ENCODE data around the gene NKIRAS2.

Gene NKIRAS2

DNA sequence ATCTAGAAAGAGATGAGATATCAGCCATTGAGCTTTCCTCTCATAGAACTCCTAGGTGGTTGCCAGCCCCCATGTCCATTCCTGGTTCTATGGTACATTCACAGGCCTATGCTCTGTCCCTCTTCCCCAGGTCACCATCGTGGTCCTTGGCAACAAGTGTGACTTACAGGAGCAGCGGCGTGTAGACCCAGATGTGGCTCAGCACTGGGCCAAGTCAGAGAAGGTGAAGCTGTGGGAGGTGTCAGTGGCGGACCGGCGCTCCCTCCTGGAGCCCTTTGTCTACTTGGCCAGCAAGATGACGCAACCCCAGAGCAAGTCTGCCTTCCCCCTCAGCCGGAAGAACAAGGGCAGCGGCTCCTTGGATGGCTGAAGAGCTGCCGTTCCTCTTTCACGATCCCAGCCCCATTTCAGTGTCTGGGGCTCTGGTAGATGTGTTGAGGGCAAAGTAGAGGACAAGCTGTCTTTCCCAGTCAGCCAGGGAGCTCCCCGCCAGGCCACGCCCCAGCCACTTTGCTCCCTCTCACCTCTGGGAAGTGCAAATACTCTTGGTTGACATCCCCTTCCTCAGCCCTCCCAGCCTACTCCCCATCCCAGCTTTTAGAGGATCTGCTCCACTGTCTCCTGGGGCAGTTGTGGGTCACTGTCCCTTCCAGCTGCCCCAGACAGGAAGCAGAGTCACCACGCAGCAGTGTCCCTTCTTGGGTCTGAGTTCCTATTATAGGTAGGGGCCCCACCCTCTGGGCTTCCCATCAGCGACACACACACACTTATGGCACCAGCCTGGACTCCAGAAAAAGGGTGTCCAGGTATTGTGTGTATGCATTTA lies 3.8 kb downstream of the NKIRAS2 start:
- TF ChIP-seq, protein P1, sequence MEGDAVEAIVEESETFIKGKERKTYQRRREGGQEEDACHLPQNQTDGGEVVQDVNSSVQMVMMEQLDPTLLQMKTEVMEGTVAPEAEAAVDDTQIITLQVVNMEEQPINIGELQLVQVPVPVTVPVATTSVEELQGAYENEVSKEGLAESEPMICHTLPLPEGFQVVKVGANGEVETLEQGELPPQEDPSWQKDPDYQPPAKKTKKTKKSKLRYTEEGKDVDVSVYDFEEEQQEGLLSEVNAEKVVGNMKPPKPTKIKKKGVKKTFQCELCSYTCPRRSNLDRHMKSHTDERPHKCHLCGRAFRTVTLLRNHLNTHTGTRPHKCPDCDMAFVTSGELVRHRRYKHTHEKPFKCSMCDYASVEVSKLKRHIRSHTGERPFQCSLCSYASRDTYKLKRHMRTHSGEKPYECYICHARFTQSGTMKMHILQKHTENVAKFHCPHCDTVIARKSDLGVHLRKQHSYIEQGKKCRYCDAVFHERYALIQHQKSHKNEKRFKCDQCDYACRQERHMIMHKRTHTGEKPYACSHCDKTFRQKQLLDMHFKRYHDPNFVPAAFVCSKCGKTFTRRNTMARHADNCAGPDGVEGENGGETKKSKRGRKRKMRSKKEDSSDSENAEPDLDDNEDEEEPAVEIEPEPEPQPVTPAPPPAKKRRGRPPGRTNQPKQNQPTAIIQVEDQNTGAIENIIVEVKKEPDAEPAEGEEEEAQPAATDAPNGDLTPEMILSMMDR (IDR thresholded peaks at IDR 0.05; ENCODE audit: insufficient read depth, low read length, missing control alignments): no peak
- CTCF ChIA-PET: interaction anchor here (0.7 to 20.7 kb wide), 16 partner anchors 11 to 267 kb away, joined by 3 to 451 read pairs (median 4); partner anchors contain the start of genes CNP, DHX58, GHDC and HSPB9
- H3K4me3 ChIP-seq (ENCODE audit: low read depth, low read length): no peak overlapping the region
- no peak for DNase-seq (ENCODE audit: low read depth, low spot score)
- POLR2A ChIA-PET: no interaction called here

DNA sequence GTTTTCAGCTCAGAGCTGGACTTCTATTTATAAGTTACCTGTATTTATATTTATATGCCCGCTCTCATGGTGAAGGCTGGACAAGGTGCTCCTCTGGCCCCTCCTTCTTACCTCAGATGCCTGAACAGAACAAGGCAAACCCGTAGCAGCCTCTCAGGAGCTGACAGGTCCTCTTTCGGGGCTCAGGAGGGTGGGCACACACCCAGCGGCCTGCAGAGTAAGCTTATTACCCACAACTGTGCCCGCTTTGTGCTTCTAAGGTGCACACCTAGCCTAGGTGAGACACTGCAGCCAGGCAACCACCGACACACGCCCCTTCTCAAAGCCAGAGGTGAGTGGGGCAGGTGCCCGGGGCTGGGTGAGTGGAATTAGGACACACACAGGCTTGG lies 5.3 kb downstream of the NKIRAS2 start:
- no peak for DNase-seq (ENCODE audit: low read depth, low spot score)
- ChIA-PET CTCF (interaction anchor here (0.6 to 20.7 kb wide), 29 partner anchors 7 to 1212 kb away, joined by 3 to 451 read pairs (median 4); partner anchors contain the start of genes DHX58, DNAJC7, HSPB9 and KAT2A), POLR2A (no interaction called here)
- H3K4me3 ChIP-seq (ENCODE audit: low read depth, low read length): no peak overlapping the region
- TF ChIP-seq, protein P1 (IDR thresholded peaks at IDR 0.05; ENCODE audit: insufficient read depth, low read length, missing control alignments): no peak

DNA sequence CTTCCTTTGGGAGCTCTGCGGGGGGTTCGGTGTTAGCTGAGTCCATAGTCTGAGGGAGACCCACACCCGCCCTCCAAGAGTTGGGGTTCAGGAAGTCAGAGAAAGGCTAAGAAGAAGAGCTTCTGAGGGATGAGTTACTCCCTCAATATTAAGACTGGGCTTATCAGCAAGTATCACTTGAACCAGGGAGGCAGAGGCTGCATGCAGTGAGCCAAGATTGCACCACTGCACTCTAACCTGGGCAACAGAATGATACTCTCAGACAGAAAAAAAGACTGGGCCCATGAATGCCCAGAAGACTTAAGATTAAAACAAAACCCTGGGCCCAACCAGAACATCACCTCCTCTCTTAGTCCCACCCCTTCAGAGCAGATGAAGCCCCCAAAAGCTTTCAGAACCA lies 6.0 kb downstream of the NKIRAS2 start:
- TF ChIP-seq, protein P1 (IDR thresholded peaks at IDR 0.05; ENCODE audit: insufficient read depth, low read length, missing control alignments): no peak
- ChIA-PET CTCF (interaction anchor here (0.8 to 20.7 kb wide), 18 partner anchors 8 to 540 kb away, joined by 3 to 451 read pairs (median 6); partner anchors contain the start of genes C17orf113, DHX58, DNAJC7 and HSPB9), POLR2A (interaction anchor here (1.1 to 1.5 kb wide), 2 partner anchors 9 to 23 kb away, joined by 3 to 4 read pairs; partner anchors contain the start of gene DNAJC7)
- DNase-seq (ENCODE audit: low read depth, low spot score): no peak
- H3K4me3 ChIP-seq (ENCODE audit: low read depth, low read length): no peak overlapping the region

DNA sequence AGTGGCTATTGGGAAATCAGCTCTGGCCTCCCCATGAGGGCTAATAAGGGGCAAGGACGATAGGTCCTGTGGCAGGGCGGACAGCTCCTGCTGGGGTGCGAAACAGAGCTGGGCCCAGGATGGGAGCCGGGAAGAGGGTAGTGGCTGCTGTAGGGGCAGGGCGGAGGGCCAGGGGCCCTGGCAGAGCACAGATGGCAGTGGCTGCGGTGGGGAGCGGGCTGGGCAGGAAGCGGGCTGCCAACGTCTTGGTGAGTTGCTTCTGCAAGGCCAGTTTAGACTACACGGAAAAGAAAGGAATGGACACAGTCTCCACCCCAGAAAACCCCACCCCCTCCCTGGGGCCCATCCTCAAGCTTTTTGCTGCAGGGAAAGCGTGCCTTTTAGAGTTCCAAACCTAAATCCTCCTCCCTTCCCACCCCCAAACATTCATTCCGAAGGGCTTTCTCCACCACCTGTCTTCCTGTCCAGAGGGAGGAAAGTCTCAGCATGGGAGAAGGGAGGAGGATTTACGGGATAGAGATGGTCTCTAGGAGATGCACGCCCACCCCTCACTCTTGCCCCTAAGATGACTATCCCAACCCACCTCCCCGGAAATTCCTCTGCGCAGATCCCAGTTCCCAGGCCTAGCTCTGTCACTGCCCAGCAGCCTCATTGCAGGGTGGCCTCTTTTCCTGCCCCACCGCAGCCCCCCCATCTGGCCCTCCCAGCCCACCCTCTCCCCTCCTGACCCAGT lies 7.1 kb downstream of the NKIRAS2 start:
- no peak for DNase-seq (ENCODE audit: low read depth, low spot score)
- ChIA-PET CTCF (interaction anchor here (1.7 to 20.7 kb wide), 8 partner anchors 9 to 84 kb away, joined by 3 to 451 read pairs (median 21); partner anchors contain the start of genes DHX58, DNAJC7, HSPB9 and KAT2A), POLR2A (interaction anchor here (1.1 to 1.8 kb wide), 3 partner anchors 10 to 85 kb away, joined by 3 to 4 read pairs (median 4); partner anchors contain the start of genes DHX58 and DNAJC7)
- TF ChIP-seq, protein P1 (IDR thresholded peaks at IDR 0.05; ENCODE audit: insufficient read depth, low read length, missing control alignments): no peak
- H3K4me3 ChIP-seq (ENCODE audit: low read depth, low read length): no peak overlapping the region

DNA sequence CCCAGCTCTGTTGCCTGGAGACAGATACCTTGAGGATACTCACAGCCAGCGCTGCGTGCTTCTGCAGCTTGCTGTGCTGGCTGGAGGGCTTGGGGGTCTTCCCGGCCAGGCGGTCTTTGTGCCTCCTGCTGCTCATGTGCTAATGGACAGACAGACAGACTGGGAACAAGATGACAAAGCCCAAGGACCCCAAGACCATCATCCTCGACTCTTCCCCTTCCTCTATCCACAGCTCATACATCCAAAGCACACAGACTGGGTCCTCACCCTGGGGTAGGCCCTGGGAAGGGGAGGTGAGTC lies 7.7 kb downstream of the NKIRAS2 start:
- TF ChIP-seq, protein P1 (IDR thresholded peaks at IDR 0.05; ENCODE audit: insufficient read depth, low read length, missing control alignments): no peak
- DNase-seq (ENCODE audit: low read depth, low spot score): no peak
- H3K4me3 ChIP-seq (ENCODE audit: low read depth, low read length): no peak overlapping the region
- ChIA-PET CTCF (interaction anchor here (1.7 to 20.7 kb wide), 6 partner anchors 10 to 83 kb away, joined by 3 to 451 read pairs (median 24); partner anchors contain the start of genes DHX58, DNAJC7, HSPB9 and KAT2A), POLR2A (interaction anchor here (1.5 to 1.8 kb wide), 2 partner anchors 10 to 84 kb away, joined by 4 read pairs; partner anchors contain the start of genes DHX58 and DNAJC7)

Measured in AG04449 (cell line).